ENCODE measurements around the gene SLC7A4. TPM values are rescaled to one million over a fixed set of nuclear protein-coding genes. Genes with fewer than 3 reads are reported as not detected.

SLC7A4 gene
- total RNA-seq, 1 experiment from 2014 or later: not detected

DNA sequence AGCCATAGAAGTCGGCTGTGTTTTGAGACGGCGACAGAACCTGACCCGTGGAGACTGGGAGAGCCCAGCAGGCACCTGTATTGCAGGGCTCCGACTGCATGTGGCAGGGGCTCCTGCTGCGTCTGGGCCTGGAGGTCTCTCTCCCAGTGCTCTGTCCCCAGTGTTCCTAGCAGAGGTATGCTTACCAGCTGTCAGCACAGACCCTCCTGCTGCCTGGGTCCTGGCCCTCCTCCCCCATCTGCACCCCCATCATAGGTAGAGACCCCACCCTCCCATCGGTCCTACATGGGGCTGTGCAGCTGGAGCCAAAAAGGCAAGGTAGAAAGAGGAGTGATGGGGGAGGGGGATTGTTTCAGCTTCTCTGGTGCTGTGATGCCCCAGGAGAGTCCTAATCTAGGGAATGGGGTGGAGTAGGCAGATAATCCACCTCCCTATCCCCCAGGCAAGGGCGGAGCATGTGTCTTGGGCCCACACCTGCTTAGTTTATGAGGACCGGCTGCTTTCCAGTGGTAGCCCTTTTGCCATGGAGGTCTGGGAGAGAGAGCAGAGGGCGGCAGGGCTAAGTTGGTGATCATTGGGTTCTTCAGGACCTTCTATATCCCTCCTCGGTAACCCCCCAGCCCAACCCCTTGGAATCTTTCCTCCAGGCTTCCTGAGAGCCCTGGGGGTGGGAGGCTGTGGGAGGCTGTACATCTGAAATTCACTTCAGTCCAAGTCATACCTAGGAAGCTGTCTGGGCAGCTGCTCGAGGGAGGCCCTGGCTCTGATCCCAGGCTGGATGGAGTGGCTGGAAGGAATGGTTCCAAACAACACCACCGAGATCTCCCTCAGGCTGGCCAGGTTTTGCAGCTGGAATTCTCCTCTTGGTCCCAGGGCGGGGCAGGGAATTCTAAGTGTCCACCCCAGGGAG is 5.3 kb downstream of the SLC7A4 start:
- DNase-seq (ENCODE audit: low spot score): no peak
- Histone ChIP-seq H3K36me3 (ENCODE audit: insufficient read depth, low read length, poor library complexity, severe bottlenecking) (no peaks in the 10 kb centered on the region), H3K4me3 (ENCODE audit: low read depth, low read length, poor library complexity, severe bottlenecking) (no peak overlapping the region), H3K4me1 (ENCODE audit: insufficient read depth, low read length, poor library complexity, severe bottlenecking) (no peaks in the 10 kb centered on the region), H3K9me3 (ENCODE audit: low read depth, low read length, poor library complexity, severe bottlenecking) (no peaks in the 10 kb centered on the region), H3K27me3 (replicated peaks; ENCODE audit: insufficient read depth, low read depth, low read length, poor library complexity) (peaks cover 5% of the 10 kb centered on the region), H3K27ac (ENCODE audit: low read depth, low read length, poor library complexity, severe bottlenecking) (no peak overlapping the region)
- CTCF ChIA-PET: no interaction called here
- BruUV-seq (replicated peaks): no TSS peak
- intact Hi-C loops (cut with micrococcal nuclease; ENCODE audit: unreplicated experiment): no loop called here
- TF ChIP-seq, protein P1, sequence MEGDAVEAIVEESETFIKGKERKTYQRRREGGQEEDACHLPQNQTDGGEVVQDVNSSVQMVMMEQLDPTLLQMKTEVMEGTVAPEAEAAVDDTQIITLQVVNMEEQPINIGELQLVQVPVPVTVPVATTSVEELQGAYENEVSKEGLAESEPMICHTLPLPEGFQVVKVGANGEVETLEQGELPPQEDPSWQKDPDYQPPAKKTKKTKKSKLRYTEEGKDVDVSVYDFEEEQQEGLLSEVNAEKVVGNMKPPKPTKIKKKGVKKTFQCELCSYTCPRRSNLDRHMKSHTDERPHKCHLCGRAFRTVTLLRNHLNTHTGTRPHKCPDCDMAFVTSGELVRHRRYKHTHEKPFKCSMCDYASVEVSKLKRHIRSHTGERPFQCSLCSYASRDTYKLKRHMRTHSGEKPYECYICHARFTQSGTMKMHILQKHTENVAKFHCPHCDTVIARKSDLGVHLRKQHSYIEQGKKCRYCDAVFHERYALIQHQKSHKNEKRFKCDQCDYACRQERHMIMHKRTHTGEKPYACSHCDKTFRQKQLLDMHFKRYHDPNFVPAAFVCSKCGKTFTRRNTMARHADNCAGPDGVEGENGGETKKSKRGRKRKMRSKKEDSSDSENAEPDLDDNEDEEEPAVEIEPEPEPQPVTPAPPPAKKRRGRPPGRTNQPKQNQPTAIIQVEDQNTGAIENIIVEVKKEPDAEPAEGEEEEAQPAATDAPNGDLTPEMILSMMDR (conservative IDR thresholded peaks at IDR 0.05; ENCODE audit: low read depth, low read length): no peak
- TF ChIP-seq EZH2 (IDR thresholded peaks at IDR 0.05; ENCODE audit: borderline replicate concordance, low read depth, low read length, poor library complexity, severe bottlenecking): no peak
- POLR2A ChIA-PET (ENCODE audit: low non-redundant PET): no interaction called here

DNA sequence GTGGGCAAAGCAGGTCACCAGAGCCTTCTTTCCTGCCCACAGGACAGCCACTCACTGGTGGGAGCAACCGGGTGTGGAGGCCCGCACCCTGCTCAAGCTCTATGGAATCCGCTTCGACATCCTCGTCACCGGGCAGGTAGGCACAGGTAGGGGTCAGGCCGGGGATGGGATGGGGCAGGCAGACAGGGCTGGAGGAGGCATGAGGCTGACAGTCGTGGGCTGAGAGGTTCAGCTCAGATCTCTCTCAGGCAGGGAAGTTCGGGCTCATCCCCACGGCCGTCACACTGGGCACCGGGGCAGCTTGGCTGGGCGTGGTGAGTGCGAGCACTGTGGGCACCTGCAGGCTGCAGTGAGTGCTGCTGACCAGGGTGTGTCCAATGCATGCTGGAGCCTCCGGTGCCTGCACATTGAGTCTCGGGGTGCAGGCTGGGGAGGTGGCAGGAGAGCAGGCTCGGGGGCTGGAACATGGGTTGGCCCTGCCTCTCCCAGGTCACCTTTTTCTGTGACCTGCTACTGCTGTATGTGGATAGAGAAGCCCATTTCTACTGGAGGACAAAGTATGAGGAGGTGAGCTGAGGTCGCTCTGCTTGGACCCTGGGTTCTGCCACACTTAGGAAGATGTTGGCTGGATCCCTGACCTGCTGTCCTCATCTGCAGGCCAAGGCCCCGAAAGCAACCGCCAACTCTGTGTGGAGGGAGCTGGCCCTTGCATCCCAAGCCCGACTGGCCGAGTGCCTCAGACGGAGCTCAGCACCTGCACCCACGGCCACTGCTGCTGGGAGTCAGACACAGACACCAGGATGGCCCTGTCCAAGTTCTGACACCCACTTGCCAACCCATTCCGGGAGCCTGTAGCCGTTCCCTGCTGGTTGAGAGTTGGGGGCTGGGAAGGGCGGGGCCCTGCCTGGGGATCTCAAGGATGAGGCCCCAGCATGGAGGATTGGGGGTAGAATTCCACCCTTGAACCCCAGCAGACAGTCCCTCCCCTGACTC is 6.3 kb downstream of the SLC7A4 start:
- DNase-seq (ENCODE audit: low spot score): no peak
- Histone ChIP-seq H3K9me3 (ENCODE audit: low read depth, low read length, poor library complexity, severe bottlenecking) (no peaks in the 10 kb centered on the region), H3K4me1 (ENCODE audit: insufficient read depth, low read length, poor library complexity, severe bottlenecking) (no peaks in the 10 kb centered on the region), H3K27me3 (replicated peaks; ENCODE audit: insufficient read depth, low read depth, low read length, poor library complexity) (no peaks in the 10 kb centered on the region), H3K27ac (ENCODE audit: low read depth, low read length, poor library complexity, severe bottlenecking) (no peak overlapping the region), H3K36me3 (ENCODE audit: insufficient read depth, low read length, poor library complexity, severe bottlenecking) (no peaks in the 10 kb centered on the region), H3K4me3 (ENCODE audit: low read depth, low read length, poor library complexity, severe bottlenecking) (no peak overlapping the region)
- no TSS peak for BruUV-seq (replicated peaks)
- POLR2A ChIA-PET (ENCODE audit: low non-redundant PET): no interaction called here
- TF ChIP-seq, protein P1 (conservative IDR thresholded peaks at IDR 0.05; ENCODE audit: low read depth, low read length): no peak
- TF ChIP-seq EZH2 (IDR thresholded peaks at IDR 0.05; ENCODE audit: borderline replicate concordance, low read depth, low read length, poor library complexity, severe bottlenecking): no peak
- intact Hi-C loops (cut with micrococcal nuclease; ENCODE audit: unreplicated experiment): no loop called here
- CTCF ChIA-PET: no interaction called here

DNA sequence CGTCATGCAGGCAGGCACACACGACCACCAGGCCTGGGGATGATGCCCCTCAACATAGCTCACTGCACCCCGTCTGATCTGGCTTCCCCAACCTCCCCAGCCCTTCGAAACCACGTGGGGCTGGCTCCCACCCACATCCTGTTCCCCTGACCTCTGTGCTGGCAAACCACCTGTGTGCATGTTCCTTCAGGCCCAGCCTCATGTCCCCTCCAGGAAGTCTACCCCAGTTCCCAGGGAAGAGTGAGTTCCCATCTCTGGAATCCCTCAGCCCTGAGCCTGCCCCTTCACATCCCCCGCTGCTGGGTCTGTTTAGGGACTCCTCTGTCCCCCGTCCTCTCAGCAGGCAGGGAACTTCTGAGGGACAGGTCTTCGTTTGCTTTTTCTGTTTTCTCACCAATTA is 7.1 kb downstream of the SLC7A4 start:
- Histone ChIP-seq H3K9me3 (ENCODE audit: low read depth, low read length, poor library complexity, severe bottlenecking) (no peaks in the 10 kb centered on the region), H3K4me1 (ENCODE audit: insufficient read depth, low read length, poor library complexity, severe bottlenecking) (no peaks in the 10 kb centered on the region), H3K27ac (ENCODE audit: low read depth, low read length, poor library complexity, severe bottlenecking) (no peak overlapping the region), H3K36me3 (ENCODE audit: insufficient read depth, low read length, poor library complexity, severe bottlenecking) (no peaks in the 10 kb centered on the region), H3K27me3 (replicated peaks; ENCODE audit: insufficient read depth, low read depth, low read length, poor library complexity) (no peaks in the 10 kb centered on the region), H3K4me3 (ENCODE audit: low read depth, low read length, poor library complexity, severe bottlenecking) (no peak overlapping the region)
- ChIA-PET POLR2A (ENCODE audit: low non-redundant PET) (no interaction called here), CTCF (no interaction called here)
- TF ChIP-seq, protein P1 (conservative IDR thresholded peaks at IDR 0.05; ENCODE audit: low read depth, low read length): no peak
- no peak for TF ChIP-seq EZH2 (IDR thresholded peaks at IDR 0.05; ENCODE audit: borderline replicate concordance, low read depth, low read length, poor library complexity, severe bottlenecking)
- DNase-seq (ENCODE audit: low spot score): no peak
- intact Hi-C loops (cut with micrococcal nuclease; ENCODE audit: unreplicated experiment): no loop called here
- no TSS peak for BruUV-seq (replicated peaks)

Data from A673 (cell line).